ENCODE data around the gene RRP1B.
"Not testable (repeated sequence)": the region's sequence is repeated elsewhere in the genome, so short reads cannot be mapped to it uniquely, and the experiment has no call there.

Gene RRP1B

GRCh38 chr21:43643193-43643592, 16.2 kb upstream of the RRP1B start:
- no peak for DNase-seq

DNA sequence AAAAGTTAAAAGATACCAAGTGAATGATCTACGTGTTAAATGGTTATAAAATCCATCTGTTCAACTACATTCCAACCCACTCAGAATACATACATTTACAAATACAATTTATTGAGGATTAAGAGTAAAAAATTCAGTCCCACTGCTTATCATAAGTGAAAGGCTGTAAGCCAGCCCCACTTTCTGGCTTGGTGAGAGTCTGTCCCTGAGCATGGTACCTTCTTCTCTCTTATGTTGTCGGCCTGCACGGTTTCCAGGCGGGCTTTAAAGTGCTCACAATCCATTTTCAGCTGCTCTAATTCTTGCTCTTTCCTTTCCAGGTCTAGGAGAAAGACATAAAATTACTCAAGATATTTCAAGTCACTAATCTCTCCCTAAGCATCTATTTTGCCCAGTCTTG, 15.3 kb upstream of the RRP1B start:
- DNase-seq: no peak

DNA sequence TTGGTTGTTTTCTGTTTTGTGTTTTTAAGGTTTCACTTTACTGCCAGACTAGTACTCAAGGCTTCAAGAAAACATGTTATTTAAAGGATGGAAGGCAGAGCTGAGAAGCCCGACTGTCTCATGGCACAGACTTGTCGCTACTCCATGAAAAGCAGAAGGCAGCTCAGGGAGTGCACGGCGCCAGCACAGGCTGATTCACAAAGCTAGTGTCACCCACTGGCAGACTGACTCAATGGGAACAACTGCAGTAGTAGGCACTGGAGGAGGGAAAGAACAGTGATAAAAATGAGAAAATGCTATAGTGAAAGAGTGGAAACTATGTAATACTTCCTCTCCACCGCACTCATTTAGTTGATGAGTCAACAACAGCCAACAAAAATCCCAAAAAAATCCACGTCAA, 14.8 kb upstream of the RRP1B start:
- DNase-seq: no peak

DNA sequence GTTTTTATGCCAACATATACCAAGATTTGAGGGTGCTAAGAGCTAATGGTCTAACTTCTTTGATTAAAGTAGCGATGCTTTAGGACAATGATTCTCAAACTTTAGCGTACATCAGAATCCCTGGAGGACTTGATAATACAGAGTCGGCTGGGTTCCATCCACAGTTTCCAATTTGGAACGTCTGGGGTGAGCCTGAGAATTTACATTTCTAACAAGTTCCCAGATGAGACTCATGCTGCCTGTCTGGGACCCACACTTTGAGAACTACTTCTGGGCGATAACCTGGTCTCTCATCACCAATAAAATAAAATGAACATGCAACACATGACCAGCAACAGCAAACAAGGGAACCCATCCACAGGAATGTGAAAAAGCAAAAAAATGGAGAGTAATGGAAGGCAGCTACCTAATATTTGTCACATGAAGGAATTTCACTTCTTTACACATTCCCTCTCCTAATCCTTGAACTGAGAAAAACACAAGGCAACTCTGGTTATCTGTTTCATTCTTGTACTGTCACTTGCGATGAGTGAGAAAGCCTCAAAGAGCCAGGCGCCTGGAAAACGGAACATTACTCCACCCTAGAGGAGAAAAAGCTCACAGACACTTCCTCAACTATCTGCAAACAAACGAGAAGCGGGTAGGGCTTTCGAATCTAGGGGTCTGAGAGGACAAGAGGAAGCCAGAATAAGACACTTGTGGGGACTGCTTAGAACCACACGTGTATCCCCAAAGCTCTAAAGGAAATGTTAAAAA, 14.0 kb upstream of the RRP1B start:
- no peak for DNase-seq

DNA sequence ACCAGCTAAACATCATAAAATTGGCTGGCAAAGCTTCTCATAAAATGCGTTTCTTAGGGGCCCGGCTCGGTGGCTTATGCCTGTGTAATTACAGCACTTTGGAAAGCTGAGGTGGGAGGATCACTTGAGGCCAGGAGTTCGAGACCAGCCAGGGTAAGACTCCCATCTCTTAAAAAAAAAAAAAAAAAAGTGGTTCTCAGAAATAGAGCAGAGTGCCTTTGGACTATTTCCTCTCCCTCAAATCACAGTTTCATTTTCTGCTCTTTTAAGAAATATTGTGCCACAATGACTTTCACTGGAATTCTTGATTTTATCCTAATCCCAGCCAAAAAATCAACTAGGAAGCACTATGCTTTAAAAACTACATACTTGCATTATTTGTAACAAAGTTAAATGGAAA, 13.4 kb upstream of the RRP1B start:
- DNase-seq: no peak

GRCh38 chr21:43646550-43647260, 12.7 kb upstream of the RRP1B start:
- DNase-seq: peak; percentile 85

DNA sequence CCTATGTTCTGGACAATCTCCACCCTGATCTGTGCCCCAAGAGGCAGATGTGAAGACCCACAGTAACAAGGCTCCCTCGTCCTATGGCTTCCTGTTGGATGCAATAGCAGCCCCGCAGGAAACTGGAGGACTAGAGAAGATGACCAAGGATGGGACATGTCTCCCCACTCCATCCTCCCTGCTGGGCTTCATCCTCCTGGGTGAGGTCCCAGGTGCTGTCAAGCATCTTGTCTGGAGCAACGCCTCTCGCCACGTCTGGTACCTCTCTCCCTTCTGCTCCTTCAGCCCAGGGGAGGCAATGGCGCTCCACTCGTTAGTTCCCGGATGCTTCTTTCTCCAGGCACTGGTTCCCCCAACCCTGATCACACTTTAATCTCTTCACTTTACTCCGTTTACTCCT, 11.2 kb upstream of the RRP1B start:
- DNase-seq: no peak

- DNase-seq: not testable (repeated sequence)
Observed at GRCh38 chr21:43651926-43652325, 7.4 kb upstream of the RRP1B start.

DNA sequence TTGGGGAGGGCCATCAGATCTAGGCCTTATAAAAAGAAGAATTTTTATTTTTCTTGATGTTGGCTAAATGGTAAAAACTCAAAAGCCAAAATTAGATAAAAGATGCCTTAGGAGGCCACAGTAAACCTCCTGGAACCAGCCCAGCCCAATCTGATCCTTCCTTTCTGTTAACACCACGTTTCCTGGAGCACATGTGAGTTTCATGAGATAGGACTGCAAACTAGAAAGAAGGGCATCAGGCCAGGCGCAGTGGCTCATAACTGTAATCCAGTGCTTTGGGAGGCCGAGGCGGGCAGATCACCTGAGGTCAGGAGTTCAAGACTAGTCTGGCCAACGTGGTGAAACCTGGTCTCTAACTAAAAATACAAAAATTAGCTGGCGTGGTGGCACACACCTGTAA, 6.7 kb upstream of the RRP1B start:
- no peak for DNase-seq

GRCh38 chr21:43653626-43654025, 5.7 kb upstream of the RRP1B start:
- DNase-seq: no peak

DNA sequence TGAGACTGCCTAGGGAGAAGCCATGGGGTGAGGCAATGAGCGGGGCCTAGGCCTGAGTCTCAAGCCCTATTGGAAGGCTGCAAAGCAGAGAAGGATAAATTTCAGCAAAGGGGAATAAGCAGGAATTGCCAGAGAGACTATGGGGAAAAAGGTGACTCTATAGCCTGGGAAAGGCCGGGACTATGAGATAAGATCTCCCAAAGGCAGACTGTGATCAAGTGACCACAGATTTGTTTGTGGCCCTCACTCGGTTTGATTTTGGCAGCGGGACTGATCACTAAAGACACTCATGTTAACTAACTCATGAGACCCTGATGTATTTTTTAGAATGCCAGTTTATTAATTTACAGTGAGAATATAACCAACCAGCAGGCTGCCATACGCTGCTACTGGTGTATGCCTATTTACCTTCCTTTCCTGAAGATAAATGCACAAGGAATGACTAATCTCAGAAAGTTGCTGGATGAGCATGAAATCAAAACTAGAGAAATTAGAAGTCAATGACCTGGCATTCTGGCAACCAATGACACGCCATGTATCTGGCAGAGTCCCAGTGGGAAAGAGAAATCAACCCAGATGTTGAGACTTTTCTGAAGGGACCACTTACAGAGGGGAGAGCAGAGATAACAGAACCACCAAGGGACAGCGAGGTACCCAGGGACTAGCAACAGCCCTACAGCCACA, 4.4 kb upstream of the RRP1B start:
- no peak for DNase-seq

DNA sequence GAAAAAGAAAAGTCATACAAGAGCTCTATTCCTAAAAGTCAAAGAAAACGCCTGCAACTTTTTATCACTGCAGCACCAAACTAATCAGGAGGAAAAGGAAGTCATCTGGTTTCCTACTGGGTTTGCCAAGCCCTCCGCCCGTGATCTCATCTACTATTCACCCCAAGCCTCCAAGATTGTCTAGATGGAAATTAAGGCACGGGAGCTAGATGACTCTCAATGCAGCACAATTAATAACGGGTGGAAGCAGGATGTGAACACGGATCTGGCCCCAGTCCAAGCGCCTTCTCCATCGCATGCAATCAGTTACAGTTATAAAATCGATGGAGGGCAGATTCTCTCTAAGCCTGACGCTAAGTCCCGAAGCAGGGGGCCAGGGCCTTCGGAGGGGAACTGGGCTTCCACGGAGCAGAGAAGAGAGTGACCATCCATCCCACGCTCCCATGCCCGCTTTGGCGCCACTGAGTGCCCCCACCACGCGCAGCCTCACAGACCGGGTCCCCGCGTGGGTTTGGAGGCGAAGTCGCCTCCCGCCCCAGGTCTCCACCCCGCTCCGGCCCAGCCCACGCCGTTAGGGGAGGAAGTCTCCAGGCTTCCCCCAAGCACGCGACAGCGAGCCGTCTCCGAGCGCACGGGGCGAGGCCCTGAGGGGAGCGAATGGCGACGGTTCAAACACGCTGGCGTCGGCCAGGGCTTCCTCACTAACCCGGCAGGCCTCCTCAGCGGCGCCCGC, 1.8 kb upstream of the RRP1B start:
- DNase-seq: no peak

GRCh38 chr21:43658088-43658741, 1.1 kb upstream of the RRP1B start:
- no peak for DNase-seq

DNA sequence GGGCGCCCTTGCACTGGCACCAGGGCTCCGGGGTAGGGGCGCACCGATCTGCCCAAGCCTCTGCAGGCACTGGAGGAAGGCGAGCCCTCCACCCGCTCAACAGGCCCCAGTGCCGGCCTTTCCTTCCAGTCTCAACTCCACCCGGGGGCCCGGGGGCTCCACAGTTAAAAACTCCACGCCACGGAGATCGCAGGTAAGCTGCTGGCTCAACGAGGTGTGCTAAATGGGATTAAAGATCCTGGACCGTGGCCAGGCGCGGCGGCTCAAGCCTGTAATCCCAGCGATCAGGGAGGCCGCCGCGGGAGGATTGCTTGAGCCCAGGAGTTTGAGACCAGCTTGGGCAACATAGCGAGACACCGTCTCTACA, 608 bp upstream of the RRP1B start:
- DNase-seq: no peak

DNA sequence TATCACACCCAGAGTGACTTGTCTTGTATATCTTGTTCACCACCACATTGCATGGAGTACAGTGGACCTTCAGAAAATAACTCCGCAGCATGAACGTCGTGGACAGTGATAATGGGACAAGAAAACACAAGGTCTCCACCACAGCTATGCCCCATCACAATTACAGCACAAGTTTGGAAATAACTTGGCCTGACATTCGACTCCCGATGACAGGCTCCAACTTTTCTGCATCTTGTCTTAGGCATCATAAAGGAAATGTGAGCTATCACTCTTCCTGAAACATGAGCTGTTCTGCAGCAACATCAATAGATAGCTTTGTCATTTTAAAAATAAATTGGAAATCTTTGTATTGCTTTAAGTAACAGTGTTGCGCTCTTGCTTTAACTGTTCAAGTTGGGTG, 2.9 kb downstream of the RRP1B start:
- DNase-seq: no peak

- no peak for DNase-seq
Observed at GRCh38 chr21:43663033-43663432, 3.7 kb downstream of the RRP1B start.

- DNase-seq: no peak
Observed at GRCh38 chr21:43664358-43664757, 5.0 kb downstream of the RRP1B start.

DNA sequence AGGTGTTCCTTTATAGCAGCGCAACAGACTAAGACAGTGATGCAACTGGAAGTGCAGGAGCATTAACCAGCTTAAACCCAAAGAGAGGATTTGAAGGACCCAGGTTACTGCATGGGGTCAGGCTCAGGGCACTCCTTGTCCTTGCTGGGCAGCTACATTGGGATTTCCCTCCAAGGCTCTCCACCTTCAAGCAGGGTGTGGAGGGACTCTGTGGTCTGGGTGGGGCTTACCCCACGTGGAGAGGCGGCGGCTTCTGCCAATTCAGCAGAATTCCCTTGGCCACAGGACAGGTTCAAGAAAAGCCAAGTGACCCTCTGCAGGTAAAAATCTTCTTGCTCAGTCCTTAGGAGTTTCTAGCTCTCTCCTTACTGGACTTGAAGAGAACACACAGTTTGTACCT, 6.5 kb downstream of the RRP1B start:
- no peak for DNase-seq

- no peak for DNase-seq
Observed at GRCh38 chr21:43667191-43667904, 8.0 kb downstream of the RRP1B start.

- no peak for DNase-seq
Observed at GRCh38 chr21:43669828-43670605, 10.7 kb downstream of the RRP1B start.

DNA sequence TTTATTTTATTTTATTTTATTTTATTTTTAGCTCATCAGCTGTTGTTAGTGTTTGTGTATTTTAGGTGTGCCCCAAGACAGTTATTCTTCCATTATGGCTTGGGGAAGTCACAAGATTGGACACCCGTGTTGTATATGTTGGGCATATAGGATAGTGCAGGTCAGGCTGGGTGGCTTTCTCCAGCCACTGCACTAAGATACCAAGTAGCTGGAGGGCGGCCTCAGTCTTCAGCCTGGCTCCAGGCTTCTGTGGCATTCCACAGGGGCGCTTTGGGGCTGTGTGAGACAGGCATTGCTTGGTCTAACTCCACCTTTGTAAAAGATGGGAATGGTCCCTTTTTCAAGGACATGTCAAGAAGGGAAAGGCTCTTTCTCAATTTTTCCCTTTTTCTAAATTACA, 16.5 kb downstream of the RRP1B start:
- DNase-seq: no peak

Data from activated T-cell treated with anti-CD3 and anti-CD28 coated beads, Interleukin-2, amount 50 U/mL, for 1 hour (primary cell).